GM03348 (cell line): ENCODE data around the gene ENTPD3.

Experiments used
- DNase-seq: peaks from one replicate; pipeline ENCODE4 v3.0.0; 2012; ENCODE audit warnings: low spot score

Gene ENTPD3

DNA sequence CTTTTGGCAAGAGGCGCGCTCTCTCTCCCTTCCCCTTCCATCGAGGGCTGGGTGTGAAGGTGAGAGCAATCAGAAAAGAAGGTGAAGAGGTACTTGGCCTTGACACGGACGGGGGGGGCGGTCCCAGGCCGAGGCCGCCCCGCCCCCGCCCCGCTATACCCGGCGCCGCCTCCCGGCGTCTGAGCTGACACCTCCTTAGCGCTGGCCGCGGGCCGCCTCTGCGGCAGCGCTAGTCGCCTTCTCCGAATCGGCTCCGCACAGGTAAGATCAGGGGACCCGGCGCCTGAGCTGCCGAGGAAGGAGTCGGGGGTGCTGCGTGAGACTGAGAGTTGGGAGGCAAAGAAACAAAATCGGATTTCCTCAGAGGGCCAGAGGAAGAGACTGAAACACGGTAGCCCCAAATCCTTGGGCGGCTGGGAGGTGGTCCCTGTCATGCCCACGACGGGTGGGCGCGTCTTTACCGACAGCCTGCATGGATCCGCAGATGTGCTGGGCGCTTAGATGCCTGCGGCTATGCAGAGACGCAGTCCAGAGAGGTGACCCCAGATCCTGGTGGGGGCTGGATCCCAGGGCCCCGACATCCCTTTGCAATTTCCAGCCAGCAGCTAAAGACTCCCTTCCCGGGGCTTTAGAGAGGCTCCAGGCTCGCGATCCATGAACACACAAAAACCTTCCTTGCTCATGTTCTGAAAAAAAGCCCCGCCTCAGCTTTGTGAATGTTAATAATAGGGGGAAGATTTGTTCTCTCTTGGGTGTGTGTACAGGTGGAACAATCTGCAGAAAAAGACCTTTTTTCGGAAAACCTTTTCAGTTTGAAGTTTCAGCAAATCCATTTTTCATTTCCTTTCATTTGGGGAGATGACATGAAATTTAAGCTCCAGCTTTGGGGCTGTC, at the start of gene ENTPD3:
TSS of gene ENTPD3 (plus strand) at position 184 of the 894 bp plus-strand sequence. CDS start 874 bp downstream, outside the sequence.
- peak; percentile 72 for DNase-seq

GRCh38 chr3:40339871-40340270, 47.1 kb upstream of the ENTPD3 start:
- DNase-seq: no peak

GRCh38 chr3:40340541-40341170, 46.3 kb upstream of the ENTPD3 start:
- no peak for DNase-seq

DNA sequence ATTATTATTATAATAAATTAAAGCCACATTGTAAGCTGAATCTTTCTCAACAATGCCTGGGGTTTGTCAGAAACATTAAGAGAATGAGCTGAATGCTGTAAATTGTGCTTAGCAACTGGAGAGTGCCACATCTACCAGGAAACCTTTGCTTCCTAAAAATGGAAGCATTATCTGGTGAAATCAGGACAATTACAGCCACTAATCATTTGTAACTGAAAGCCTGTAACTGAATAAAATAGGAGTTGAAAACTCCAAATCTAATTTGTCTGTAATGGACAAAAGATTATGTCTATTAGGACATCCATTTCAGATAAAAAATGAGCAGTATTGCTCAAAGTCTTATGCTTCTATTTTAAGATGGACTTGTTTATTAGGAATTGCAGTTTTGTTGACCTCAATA, 45.3 kb upstream of the ENTPD3 start:
- DNase-seq: no peak

GRCh38 chr3:40350529-40350928, 36.5 kb upstream of the ENTPD3 start:
- no peak for DNase-seq

DNA sequence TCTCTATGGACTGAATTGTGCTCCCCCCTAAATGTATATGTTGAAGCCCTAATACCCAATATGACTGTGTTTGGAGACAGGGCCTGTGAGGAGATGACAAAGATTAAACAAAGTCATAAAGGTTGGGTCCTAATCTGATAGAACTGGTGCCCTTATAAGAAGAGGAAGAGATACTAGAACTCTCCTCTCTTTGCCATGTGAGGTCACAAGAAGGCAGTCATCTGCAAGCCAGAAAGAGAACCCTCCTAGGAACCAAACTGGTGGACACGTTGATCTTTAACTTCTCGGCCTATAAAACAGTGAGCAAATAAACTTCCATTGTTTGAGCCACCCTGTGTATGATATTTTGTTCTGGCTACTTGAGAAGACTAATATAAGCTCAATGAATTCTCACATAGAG, 31.6 kb upstream of the ENTPD3 start:
- no peak for DNase-seq

- no peak for DNase-seq
Measured at GRCh38 chr3:40358454-40358853, 28.5 kb upstream of the ENTPD3 start.

DNA sequence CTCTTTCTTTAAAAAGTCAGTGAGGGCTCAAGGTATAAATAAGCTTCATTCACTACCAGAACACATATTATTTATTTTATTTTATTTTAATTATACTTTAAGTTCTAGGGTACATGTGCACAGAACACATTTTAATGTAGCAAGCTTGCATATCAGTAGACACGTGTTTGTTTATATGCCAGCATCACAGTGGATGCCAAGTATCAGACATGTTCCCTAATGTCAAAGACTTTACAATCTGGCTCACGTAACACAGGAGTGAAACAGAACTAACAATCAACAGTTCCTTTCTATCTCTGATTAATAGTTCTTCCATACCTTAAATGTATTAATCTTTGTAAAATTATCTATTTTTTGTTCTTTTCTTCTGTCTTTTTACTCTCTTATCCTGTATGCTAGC, 23.3 kb upstream of the ENTPD3 start:
- no peak for DNase-seq

- no peak for DNase-seq
Measured at GRCh38 chr3:40366203-40367162, 20.5 kb upstream of the ENTPD3 start.

DNA sequence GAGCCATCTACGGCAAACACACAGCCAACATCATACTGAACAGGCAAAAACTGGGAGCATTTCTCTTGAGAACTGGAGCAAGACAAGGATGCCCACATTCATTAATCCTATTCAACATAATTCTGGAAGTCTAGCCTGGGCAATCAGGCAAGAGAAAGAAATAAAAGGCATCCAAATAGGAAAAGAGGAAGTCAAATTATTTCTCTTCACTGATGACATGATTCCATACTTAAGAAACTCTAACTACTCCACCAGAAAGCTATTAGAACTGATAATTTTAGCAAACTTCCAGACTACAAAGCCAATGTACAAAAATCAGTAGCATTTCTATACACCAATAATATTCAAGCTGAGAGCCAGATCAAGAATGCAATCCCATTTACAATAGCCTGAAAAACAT, 17.3 kb upstream of the ENTPD3 start:
- no peak for DNase-seq

GRCh38 chr3:40377822-40378221, 9.2 kb upstream of the ENTPD3 start:
- no peak for DNase-seq

GRCh38 chr3:40379674-40380306, 7.2 kb upstream of the ENTPD3 start:
- DNase-seq: no peak

DNA sequence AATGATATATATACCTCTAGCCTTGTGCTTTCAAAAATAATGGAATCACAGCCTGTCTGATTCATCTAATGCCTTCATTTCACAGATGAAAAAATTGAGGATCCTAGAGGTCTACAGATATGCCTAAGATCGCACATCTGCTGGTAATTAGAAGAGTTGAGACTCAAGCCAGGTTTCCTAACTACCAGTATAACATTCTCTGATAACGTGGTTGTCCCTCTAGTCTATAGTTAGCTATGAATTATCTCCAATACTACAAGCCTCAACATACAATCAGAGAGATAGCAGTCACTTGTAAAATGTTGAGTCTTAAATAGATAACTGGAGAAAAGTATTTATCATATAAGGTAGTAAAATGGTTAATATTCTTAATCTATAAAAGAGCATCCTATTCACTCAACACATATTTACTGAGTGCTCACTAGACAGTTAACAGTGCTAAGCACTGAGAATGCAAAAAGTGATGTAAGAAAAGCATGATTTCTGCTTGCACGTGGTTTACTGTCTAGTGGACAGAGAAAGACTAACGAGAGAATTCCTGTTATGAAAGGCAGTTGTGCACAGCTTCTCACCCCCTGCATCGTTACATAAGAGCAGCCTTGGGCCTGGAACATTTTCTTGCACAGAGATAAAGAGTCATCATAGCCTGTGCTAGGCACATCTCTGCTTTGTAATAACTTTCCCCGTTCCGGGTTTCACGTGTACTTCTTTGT, 4.9 kb upstream of the ENTPD3 start:
- DNase-seq: no peak

DNA sequence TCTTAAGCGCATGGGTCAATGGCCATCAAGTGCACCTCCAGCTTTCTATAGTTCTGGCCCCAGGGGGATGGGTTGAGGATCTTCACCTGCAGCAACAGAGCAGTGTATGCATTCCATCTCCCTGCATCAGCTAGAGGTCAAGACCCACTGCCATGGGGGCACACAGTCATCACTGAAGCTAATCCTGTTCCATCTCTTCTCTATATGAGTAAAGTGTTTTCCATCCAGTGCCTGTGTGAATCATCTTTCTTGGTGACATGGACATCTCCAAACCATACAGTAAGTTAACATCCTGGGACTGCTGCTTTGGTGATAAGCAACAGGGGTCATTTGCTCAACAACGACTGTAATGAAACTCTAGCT, 4.4 kb upstream of the ENTPD3 start:
- DNase-seq: no peak

GRCh38 chr3:40386213-40386612, 771 bp upstream of the ENTPD3 start:
- no peak for DNase-seq

- DNase-seq: no peak
Measured at GRCh38 chr3:40387895-40388254, 891 bp downstream of the ENTPD3 start.

DNA sequence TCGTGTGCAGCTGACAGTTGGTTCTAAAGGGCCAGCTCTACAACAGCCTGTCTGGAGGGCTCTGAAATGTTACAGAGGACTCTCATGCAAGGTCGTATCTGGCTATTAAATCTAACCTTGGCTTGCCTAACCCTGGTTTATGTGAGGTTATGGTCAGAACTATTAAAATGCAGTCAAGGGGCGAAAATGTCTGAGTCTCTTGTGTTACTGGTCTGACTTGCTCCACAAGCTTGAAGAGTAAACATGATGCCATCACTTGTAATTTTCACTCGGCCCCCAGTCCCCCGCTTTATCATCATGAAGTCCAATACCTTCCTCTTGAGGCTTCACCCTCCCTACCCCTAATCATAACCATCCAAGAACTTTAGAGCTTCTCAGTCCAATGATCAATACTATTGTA, 9.4 kb downstream of the ENTPD3 start:
- DNase-seq: no peak

DNA sequence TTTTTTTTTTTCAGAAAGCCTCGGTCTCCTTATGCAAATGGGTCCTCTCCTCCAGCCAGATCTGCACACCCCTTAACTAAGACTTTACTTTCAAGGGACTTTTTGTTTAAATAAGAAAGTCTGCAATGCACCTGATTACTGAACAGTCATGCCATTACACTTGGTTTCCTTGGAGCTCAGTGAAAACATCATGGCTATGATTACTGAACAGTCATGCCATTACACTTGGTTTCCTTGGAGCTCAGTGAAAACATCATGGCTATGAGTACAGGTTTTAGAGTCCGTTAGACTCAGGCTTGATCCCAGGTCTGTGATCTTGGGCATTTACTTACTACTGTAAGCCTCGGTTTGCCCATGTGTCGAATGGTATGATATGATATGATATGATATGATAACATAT, 10.1 kb downstream of the ENTPD3 start:
- no peak for DNase-seq

DNA sequence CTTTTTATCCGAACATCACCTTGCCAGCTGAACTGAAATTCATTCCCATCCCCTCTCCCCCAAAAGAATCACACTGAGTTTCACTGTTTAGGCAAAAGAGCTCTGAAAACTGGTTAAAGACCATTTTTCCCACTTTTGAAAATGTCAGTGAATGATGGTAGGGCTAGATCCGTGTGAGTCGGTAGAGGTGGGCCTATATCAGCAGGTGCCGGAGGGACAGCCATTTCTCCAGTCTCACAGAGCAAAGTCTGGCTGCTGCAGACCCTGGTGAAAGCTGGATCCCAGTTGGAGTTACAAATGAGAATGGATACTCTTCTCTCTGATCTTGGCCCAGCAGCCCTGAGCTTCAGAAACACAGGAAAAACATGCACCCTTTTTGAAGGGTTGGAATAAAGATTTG, 10.9 kb downstream of the ENTPD3 start:
- DNase-seq: no peak

GRCh38 chr3:40398346-40398745, 11.4 kb downstream of the ENTPD3 start:
- DNase-seq: no peak

- DNase-seq: no peak
Measured at GRCh38 chr3:40404591-40405198, 17.7 kb downstream of the ENTPD3 start.
